Transverse colon (tissue), 4 donors: ENCODE measurements around the gene RBM47.

ENCODE experiments used
- CTCF ChIP-seq, 5 experiments: fragments of 200-600 bp in 3 of 5; fragments of 450-650 bp in 2 of 5; sonication (generic) in 3 of 5; IDR thresholded peaks; 1 replicate in 2 of 5; 2 replicates in 3 of 5; pipeline ENCODE4 v1.5.1; 2016 to 2017; ENCODE audit warnings: antibody characterized with exemption in 5 of 5, inconsistent platforms in 3 of 5, mild to moderate bottlenecking in 2 of 5, moderate library complexity in 1 of 5
- EP300 ChIP-seq: sonication (generic); formaldehyde crosslinking; IDR thresholded peaks from one replicate; pipeline ENCODE4 v1.6.1; 2017; ENCODE audit warnings: antibody characterized with exemption, low read depth
- POLR2AphosphoS5 ChIP-seq, 3 donors: sonication (generic); formaldehyde crosslinking; IDR thresholded peaks; one replicate each; pipeline ENCODE4 v1.6.1; 2016; ENCODE audit warnings: antibody characterized with exemption in 3 of 3

- no peak for TF ChIP-seq POLR2AphosphoS5 (IDR thresholded peaks at IDR 0.05)
- TF ChIP-seq CTCF (IDR thresholded peaks at IDR 0.05): no peak
- no peak for TF ChIP-seq EP300
Measured at GRCh38 chr4:40395166-40395900, 234.3 kb downstream of the RBM47 start.
